HK-2 (cell line): ENCODE measurements around the gene SELPLG.
A peak's percentile ranks its signal among the peaks of the same experiment; 100 is the strongest.
"Not testable (repeated sequence)": the region's sequence is repeated elsewhere in the genome, so short reads cannot be mapped to it uniquely, and the experiment has no call there.

Experiments used
- DNase-seq: peaks from one replicate; pipeline ENCODE4 v3.0.0-alpha.2; 2018; ENCODE audit not compliant: unreplicated experiment

SELPLG gene

GRCh38 chr12:108633534-108634248 lies at the start of gene SELPLG:
Gene SELPLG, minus strand, starts transcription at chr12:108633894. Its CDS starts 9,587 bp downstream, at chr12:108624307.
- no peak for DNase-seq

- no peak for DNase-seq
Measured at GRCh38 chr12:108681317-108681716, 47.6 kb upstream of the SELPLG start.

GRCh38 chr12:108679106-108679681 lies 45.5 kb upstream of the SELPLG start:
- no peak for DNase-seq

- no peak for DNase-seq
Measured at GRCh38 chr12:108678104-108678730, 44.5 kb upstream of the SELPLG start.

GRCh38 chr12:108677381-108677780 lies 43.7 kb upstream of the SELPLG start:
- DNase-seq: no peak

- DNase-seq: no peak
Measured at GRCh38 chr12:108676707-108677106, 43.0 kb upstream of the SELPLG start.

- DNase-seq: no peak
Measured at GRCh38 chr12:108675792-108676191, 42.1 kb upstream of the SELPLG start.

GRCh38 chr12:108672054-108672453 lies 38.4 kb upstream of the SELPLG start:
- DNase-seq: no peak

GRCh38 chr12:108671110-108671509 lies 37.4 kb upstream of the SELPLG start:
- DNase-seq: no peak

- no peak for DNase-seq
Measured at GRCh38 chr12:108670066-108670631, 36.5 kb upstream of the SELPLG start.

- DNase-seq: no peak
Measured at GRCh38 chr12:108668542-108668941, 34.8 kb upstream of the SELPLG start.

- no peak for DNase-seq
Measured at GRCh38 chr12:108668063-108668462, 34.4 kb upstream of the SELPLG start.

GRCh38 chr12:108667349-108667748 lies 33.7 kb upstream of the SELPLG start:
- DNase-seq: no peak

GRCh38 chr12:108666401-108666881 lies 32.7 kb upstream of the SELPLG start:
- DNase-seq: no peak

- DNase-seq: no peak
Measured at GRCh38 chr12:108665608-108666202, 32.0 kb upstream of the SELPLG start.

- peak; percentile 77 for DNase-seq
Measured at GRCh38 chr12:108664338-108665258, 30.9 kb upstream of the SELPLG start.

- DNase-seq: no peak
Measured at GRCh38 chr12:108663324-108664015, 29.8 kb upstream of the SELPLG start.

- DNase-seq: not testable (repeated sequence)
Measured at GRCh38 chr12:108658115-108658514, 24.4 kb upstream of the SELPLG start.

GRCh38 chr12:108657130-108657745 lies 23.5 kb upstream of the SELPLG start:
- DNase-seq: no peak

GRCh38 chr12:108656247-108656646 lies 22.6 kb upstream of the SELPLG start:
- DNase-seq: not testable (repeated sequence)
